ENCODE results near the gene RNF4.
"Not testable (repeated sequence)": the region's sequence is repeated elsewhere in the genome, so short reads cannot be mapped to it uniquely, and the experiment has no call there.

RNF4 gene

DNA sequence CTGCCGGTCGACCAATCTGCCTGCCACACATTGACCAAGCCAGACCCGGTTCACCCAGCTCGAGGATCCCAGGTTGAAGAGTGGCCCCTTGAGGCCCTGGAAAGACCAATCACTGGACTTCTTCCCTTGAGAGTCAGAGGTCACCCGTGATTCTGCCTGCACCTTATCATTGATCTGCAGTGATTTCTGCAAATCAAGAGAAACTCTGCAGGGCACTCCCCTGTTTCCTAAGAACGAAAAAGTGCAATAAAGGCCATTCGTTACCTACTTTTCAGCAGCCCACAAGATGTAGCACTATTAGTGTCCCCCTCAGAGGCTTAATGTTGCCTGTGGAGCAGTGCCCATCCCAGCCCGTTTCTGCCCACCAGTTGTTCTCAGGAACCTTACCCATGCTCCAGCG lies 45.3 kb downstream of the RNF4 start:
- H3K56ac ChIP-seq (ENCODE audit: low read length); H3K23ac ChIP-seq (ENCODE audit: low read length); H3K27ac ChIP-seq (ENCODE audit: low read depth, low read length); H3K9ac ChIP-seq (ENCODE audit: low read length); H3K4ac ChIP-seq (ENCODE audit: low read depth, low read length); H2BK15ac ChIP-seq (replicated peaks; ENCODE audit: low read depth); H3K79me2 ChIP-seq (ENCODE audit: control insufficient read depth, insufficient read depth, low read length); DNase-seq; H3K4me3 ChIP-seq (ENCODE audit: low read length); H4K5ac ChIP-seq (ENCODE audit: low read length); H3K18ac ChIP-seq (ENCODE audit: low read length); H2BK5ac ChIP-seq (ENCODE audit: low read length); H3K4me1 ChIP-seq (ENCODE audit: control insufficient read depth, low read depth, low read length); H4K8ac ChIP-seq (ENCODE audit: low read depth, low read length); H3K27me3 ChIP-seq (ENCODE audit: insufficient read depth, low read length, poor library complexity); H2BK120ac ChIP-seq (ENCODE audit: low read depth, low read length); H3K4me2 ChIP-seq (ENCODE audit: low read length); H2AK5ac ChIP-seq (ENCODE audit: low read length): not testable (repeated sequence)
- peaks cover 10% of the 10 kb centered on the region for H3K79me1 ChIP-seq (ENCODE audit: low read length)
- WGBS (ENCODE audit: extremely low coverage, insufficient coverage, low lambda C conversion rate) = no CpG with 5 or more reads among the region's 9 CpGs
- H3K36me3 ChIP-seq (ENCODE audit: control insufficient read depth, insufficient read depth, low read length) = peaks cover 21% of the 10 kb centered on the region

DNA sequence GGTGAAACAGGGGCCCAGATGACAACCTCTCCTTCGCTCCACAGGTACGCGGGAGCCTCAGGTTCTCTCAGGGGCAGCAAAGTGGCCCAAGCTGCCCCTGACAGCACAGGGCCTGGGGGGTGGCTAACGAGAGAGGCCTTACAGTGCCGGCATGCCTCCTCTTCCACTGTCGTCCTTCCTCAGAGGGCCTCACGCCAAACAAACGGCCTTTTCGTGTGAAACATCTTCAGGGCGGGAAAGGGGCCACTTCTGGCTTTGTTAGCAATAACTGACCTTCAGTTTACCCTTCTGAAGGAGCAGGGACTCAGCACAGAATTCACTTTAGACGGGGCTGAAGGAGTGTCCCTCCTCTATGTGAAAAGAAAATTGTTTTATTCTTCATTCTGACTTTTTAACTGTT lies 46.0 kb downstream of the RNF4 start:
- H3K36me3 ChIP-seq (ENCODE audit: control insufficient read depth, insufficient read depth, low read length) = peaks cover 17% of the 10 kb centered on the region
- not testable (repeated sequence) for H2AK5ac ChIP-seq (ENCODE audit: low read length); H3K79me1 ChIP-seq (ENCODE audit: low read length); H3K18ac ChIP-seq (ENCODE audit: low read length); H3K27ac ChIP-seq (ENCODE audit: low read depth, low read length); H3K27me3 ChIP-seq (ENCODE audit: insufficient read depth, low read length, poor library complexity); H3K4me3 ChIP-seq (ENCODE audit: low read length); H4K8ac ChIP-seq (ENCODE audit: low read depth, low read length); H2BK120ac ChIP-seq (ENCODE audit: low read depth, low read length); H3K4me2 ChIP-seq (ENCODE audit: low read length); H3K4me1 ChIP-seq (ENCODE audit: control insufficient read depth, low read depth, low read length); H4K5ac ChIP-seq (ENCODE audit: low read length); H3K79me2 ChIP-seq (ENCODE audit: control insufficient read depth, insufficient read depth, low read length); H3K9ac ChIP-seq (ENCODE audit: low read length); H3K56ac ChIP-seq (ENCODE audit: low read length); H2BK5ac ChIP-seq (ENCODE audit: low read length); H3K23ac ChIP-seq (ENCODE audit: low read length); DNase-seq; H2BK15ac ChIP-seq (replicated peaks; ENCODE audit: low read depth); H3K4ac ChIP-seq (ENCODE audit: low read depth, low read length)
- no CpG with 5 or more reads among the region's 11 CpGs for WGBS (ENCODE audit: extremely low coverage, insufficient coverage, low lambda C conversion rate)

DNA sequence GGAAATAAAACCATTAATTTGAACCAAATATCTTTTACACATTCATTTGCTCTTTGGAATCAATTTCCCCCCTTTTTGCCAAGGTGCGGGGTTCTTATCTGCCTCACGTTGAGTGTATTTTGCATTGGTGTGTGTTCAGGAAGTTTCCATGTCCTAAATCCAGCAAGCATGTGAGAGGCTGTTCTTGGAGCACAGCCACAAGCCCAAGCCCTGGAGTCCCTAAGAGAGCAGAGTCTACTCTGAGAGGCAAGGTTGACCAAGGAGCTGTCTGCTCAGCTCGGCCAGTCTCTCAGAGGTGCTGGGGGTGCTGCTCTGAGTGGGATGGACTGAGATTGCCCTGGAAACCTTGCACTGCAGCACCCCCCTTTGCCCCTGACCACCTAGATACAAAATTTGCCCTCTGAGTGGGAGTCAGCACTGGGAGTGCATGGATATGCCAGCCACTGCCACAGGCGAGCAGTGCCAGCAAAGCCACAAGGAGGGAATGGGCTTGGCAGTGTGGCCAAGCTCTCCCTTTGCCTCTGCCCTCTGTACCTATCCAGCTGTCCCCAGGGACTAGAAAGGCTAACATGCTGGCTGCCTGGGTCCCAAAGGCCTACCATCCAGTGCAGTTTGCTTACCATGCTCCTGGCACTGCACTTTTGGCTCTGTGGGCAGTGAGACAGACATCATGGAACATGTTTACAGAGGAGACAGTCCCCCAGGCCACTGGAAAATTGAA lies 47.1 kb downstream of the RNF4 start:
- H4K5ac ChIP-seq (ENCODE audit: low read length) = no peak overlapping the region
- H3K79me1 ChIP-seq (ENCODE audit: low read length) = no peaks in the 10 kb centered on the region
- no peak overlapping the region for H2BK120ac ChIP-seq (ENCODE audit: low read depth, low read length)
- H3K4ac ChIP-seq (ENCODE audit: low read depth, low read length) = no peak overlapping the region
- no peaks in the 10 kb centered on the region for H3K27me3 ChIP-seq (ENCODE audit: insufficient read depth, low read length, poor library complexity)
- no peaks in the 10 kb centered on the region for H3K4me1 ChIP-seq (ENCODE audit: control insufficient read depth, low read depth, low read length)
- H2AK5ac ChIP-seq (ENCODE audit: low read length) = no peak overlapping the region
- no peak for DNase-seq
- H3K36me3 ChIP-seq (ENCODE audit: control insufficient read depth, insufficient read depth, low read length) = peaks cover 14% of the 10 kb centered on the region
- H4K8ac ChIP-seq (ENCODE audit: low read depth, low read length) = no peak overlapping the region
- H3K18ac ChIP-seq (ENCODE audit: low read length) = no peak overlapping the region
- H3K23ac ChIP-seq (ENCODE audit: low read length) = no peak overlapping the region
- H3K79me2 ChIP-seq (ENCODE audit: control insufficient read depth, insufficient read depth, low read length) = no peaks in the 10 kb centered on the region
- no peak overlapping the region for H3K56ac ChIP-seq (ENCODE audit: low read length)
- no CpG with 5 or more reads among the region's 4 CpGs for WGBS (ENCODE audit: extremely low coverage, insufficient coverage, low lambda C conversion rate)
- H3K27ac ChIP-seq (ENCODE audit: low read depth, low read length) = no peak overlapping the region
- H2BK5ac ChIP-seq (ENCODE audit: low read length) = no peak overlapping the region
- H3K4me3 ChIP-seq (ENCODE audit: low read length) = no peak overlapping the region
- H2BK15ac ChIP-seq (replicated peaks; ENCODE audit: low read depth) = no peak overlapping the region
- no peak overlapping the region for H3K9ac ChIP-seq (ENCODE audit: low read length)
- no peak overlapping the region for H3K4me2 ChIP-seq (ENCODE audit: low read length)

DNA sequence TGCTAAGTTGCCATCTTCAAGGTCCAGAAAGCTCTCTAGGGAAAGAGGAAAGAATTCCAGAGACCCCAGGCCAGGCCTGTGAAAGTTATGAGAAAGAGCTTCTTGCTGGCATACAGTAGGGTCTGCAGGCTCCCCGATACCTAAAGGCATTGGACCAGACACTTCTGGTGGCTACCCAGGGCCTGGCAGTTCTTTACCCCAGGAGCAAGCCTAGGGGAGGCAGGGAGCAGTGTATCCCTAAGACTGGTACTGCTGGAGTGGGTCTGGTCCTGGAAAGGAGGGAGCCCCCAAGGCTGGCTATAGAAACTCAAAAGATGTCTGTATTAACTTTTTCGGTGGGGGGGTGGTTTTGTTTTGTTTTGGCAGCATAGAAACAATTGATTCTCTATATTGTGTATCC lies 47.7 kb downstream of the RNF4 start:
- H3K79me2 ChIP-seq (ENCODE audit: control insufficient read depth, insufficient read depth, low read length) = no peaks in the 10 kb centered on the region
- H2BK5ac ChIP-seq (ENCODE audit: low read length) = no peak overlapping the region
- no peak overlapping the region for H4K8ac ChIP-seq (ENCODE audit: low read depth, low read length)
- H2AK5ac ChIP-seq (ENCODE audit: low read length) = no peak overlapping the region
- H4K5ac ChIP-seq (ENCODE audit: low read length) = no peak overlapping the region
- H3K4me3 ChIP-seq (ENCODE audit: low read length) = no peak overlapping the region
- DNase-seq = no peak
- H3K36me3 ChIP-seq (ENCODE audit: control insufficient read depth, insufficient read depth, low read length) = peaks cover 14% of the 10 kb centered on the region
- no peak overlapping the region for H2BK120ac ChIP-seq (ENCODE audit: low read depth, low read length)
- WGBS (ENCODE audit: extremely low coverage, insufficient coverage, low lambda C conversion rate) = no CpG with 5 or more reads among the region's 2 CpGs
- no peaks in the 10 kb centered on the region for H3K27me3 ChIP-seq (ENCODE audit: insufficient read depth, low read length, poor library complexity)
- no peak overlapping the region for H2BK15ac ChIP-seq (replicated peaks; ENCODE audit: low read depth)
- H3K18ac ChIP-seq (ENCODE audit: low read length) = no peak overlapping the region
- no peak overlapping the region for H3K9ac ChIP-seq (ENCODE audit: low read length)
- H3K23ac ChIP-seq (ENCODE audit: low read length) = no peak overlapping the region
- H3K4ac ChIP-seq (ENCODE audit: low read depth, low read length) = no peak overlapping the region
- no peaks in the 10 kb centered on the region for H3K79me1 ChIP-seq (ENCODE audit: low read length)
- no peak overlapping the region for H3K27ac ChIP-seq (ENCODE audit: low read depth, low read length)
- H3K4me1 ChIP-seq (ENCODE audit: control insufficient read depth, low read depth, low read length) = no peaks in the 10 kb centered on the region
- H3K56ac ChIP-seq (ENCODE audit: low read length) = no peak overlapping the region
- no peak overlapping the region for H3K4me2 ChIP-seq (ENCODE audit: low read length)

DNA sequence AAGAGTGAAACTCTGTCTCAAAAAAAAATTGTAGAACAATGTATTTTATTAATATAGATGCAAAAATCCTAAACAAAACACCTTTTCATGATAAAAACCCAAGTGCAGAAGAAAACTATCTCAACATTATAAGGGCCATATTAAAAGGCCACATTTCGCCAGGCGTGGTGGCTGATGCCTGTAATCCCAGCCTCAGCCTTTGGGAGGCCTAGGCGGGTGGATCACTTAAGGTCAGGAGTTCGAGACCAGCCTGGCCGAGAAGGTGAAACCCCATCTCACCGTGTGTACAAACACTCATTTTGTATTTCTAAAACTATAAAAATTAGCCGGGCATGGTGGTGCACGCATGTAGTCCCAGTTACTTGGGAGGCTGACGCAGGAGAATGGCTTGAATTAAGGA lies 57.7 kb downstream of the RNF4 start:
- Histone ChIP-seq H3K4ac (ENCODE audit: low read depth, low read length) (no peak overlapping the region), H4K5ac (ENCODE audit: low read length) (no peak overlapping the region), H3K27ac (ENCODE audit: low read depth, low read length) (no peak overlapping the region), H3K79me1 (ENCODE audit: low read length) (no peaks in the 10 kb centered on the region), H3K9ac (ENCODE audit: low read length) (no peak overlapping the region), H3K18ac (ENCODE audit: low read length) (no peak overlapping the region), H3K56ac (ENCODE audit: low read length) (no peak overlapping the region), H3K23ac (ENCODE audit: low read length) (no peak overlapping the region), H2AK5ac (ENCODE audit: low read length) (no peak overlapping the region), H2BK5ac (ENCODE audit: low read length) (no peak overlapping the region), H3K36me3 (ENCODE audit: control insufficient read depth, insufficient read depth, low read length) (no peaks in the 10 kb centered on the region), H3K4me2 (ENCODE audit: low read length) (no peak overlapping the region), H3K27me3 (ENCODE audit: insufficient read depth, low read length, poor library complexity) (no peaks in the 10 kb centered on the region), H4K8ac (ENCODE audit: low read depth, low read length) (no peak overlapping the region), H2BK15ac (replicated peaks; ENCODE audit: low read depth) (no peak overlapping the region), H3K4me1 (ENCODE audit: control insufficient read depth, low read depth, low read length) (no peaks in the 10 kb centered on the region), H2BK120ac (ENCODE audit: low read depth, low read length) (no peak overlapping the region), H3K79me2 (ENCODE audit: control insufficient read depth, insufficient read depth, low read length) (no peaks in the 10 kb centered on the region), H3K4me3 (ENCODE audit: low read length) (no peak overlapping the region)
- DNase-seq = no peak
- WGBS (ENCODE audit: extremely low coverage, insufficient coverage, low lambda C conversion rate) = no CpG with 5 or more reads among the region's 9 CpGs

DNA sequence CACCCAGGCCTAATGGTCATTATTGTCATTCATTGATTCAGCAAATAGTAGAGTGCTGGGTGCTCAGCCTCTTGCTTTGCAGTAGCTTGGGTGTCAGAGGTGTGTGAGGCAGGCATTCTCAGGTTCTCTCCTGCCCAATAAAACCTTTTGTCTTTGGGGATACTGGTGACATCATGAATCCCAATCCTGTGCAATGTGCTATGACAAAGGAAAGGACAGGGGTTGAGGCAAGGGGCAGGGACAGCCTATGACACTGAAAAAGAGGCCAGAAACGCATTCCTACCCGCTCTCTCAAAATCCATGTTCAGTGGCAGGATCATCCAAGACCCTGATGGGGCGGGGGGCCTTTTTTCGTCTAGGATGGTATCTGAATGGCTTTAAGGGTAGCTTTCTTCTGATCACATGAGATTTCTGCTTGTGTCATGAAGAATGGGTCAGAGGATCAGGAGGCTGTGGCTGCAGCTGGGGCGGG lies 66.0 kb downstream of the RNF4 start:
- no peak overlapping the region for H2BK15ac ChIP-seq (replicated peaks; ENCODE audit: low read depth)
- peak overlapping the region; percentile 93 for H3K4ac ChIP-seq (ENCODE audit: low read depth, low read length)
- peak overlapping the region; percentile 97 for H3K56ac ChIP-seq (ENCODE audit: low read length)
- H3K9ac ChIP-seq (ENCODE audit: low read length) = peak overlapping the region; percentile 98
- no peak overlapping the region for H4K8ac ChIP-seq (ENCODE audit: low read depth, low read length)
- H3K27me3 ChIP-seq (ENCODE audit: insufficient read depth, low read length, poor library complexity) = no peaks in the 10 kb centered on the region
- H4K5ac ChIP-seq (ENCODE audit: low read length) = no peak overlapping the region
- no peaks in the 10 kb centered on the region for H3K79me1 ChIP-seq (ENCODE audit: low read length)
- peaks cover 27% of the 10 kb centered on the region for H3K79me2 ChIP-seq (ENCODE audit: control insufficient read depth, insufficient read depth, low read length)
- H3K4me3 ChIP-seq (ENCODE audit: low read length) = no peak overlapping the region
- no peak overlapping the region for H3K23ac ChIP-seq (ENCODE audit: low read length)
- peak overlapping the region; percentile 95 for H3K27ac ChIP-seq (ENCODE audit: low read depth, low read length)
- H3K4me1 ChIP-seq (ENCODE audit: control insufficient read depth, low read depth, low read length) = no peaks in the 10 kb centered on the region
- H2BK5ac ChIP-seq (ENCODE audit: low read length) = no peak overlapping the region
- no peak overlapping the region for H3K18ac ChIP-seq (ENCODE audit: low read length)
- H3K36me3 ChIP-seq (ENCODE audit: control insufficient read depth, insufficient read depth, low read length) = no peaks in the 10 kb centered on the region
- H2BK120ac ChIP-seq (ENCODE audit: low read depth, low read length) = no peak overlapping the region
- H2AK5ac ChIP-seq (ENCODE audit: low read length) = no peak overlapping the region
- no CpG with 5 or more reads among the region's 5 CpGs for WGBS (ENCODE audit: extremely low coverage, insufficient coverage, low lambda C conversion rate)
- DNase-seq = peak; percentile 45
- no peak overlapping the region for H3K4me2 ChIP-seq (ENCODE audit: low read length)
